Measurements from ENCODE around the gene ARSB.

The ARSB gene

GRCh38 chr5:78985116-78985724 lies at the start of gene ARSB:
ARSB (minus strand) TSS chr5:78985310; CDS start chr5:78985248, 62 bp downstream.
- peak; percentile 13 to 29 for DNase-seq (ENCODE audit: low read depth in 2 of 2)

- no peak for DNase-seq (ENCODE audit: low read depth in 2 of 2)
These were observed 47.7 kb upstream of the ARSB start for GRCh38 chr5:79032782-79033181.

GRCh38 chr5:79032031-79032695 lies 47.1 kb upstream of the ARSB start:
- DNase-seq (ENCODE audit: low read depth in 2 of 2) = no peak

DNA sequence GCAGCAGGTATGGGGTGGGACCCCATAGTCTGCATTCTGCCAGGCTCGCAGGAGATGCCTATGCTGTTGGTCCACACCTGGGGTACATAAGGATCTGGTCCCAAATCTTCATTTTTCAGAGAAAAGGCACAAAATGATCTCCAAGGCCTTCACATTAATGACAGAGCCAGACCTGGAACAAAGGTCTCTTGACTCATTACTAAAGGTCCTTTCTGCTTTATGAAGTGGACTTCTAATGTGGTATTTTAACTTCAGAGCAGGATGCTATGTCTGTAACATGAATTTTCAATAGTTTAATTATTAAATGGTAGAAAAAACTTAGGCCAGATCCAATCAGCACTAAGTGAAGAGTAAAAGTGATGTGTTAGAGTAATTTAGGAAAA lies 46.4 kb upstream of the ARSB start:
- DNase-seq (ENCODE audit: low read depth in 2 of 2) = no peak

- DNase-seq (ENCODE audit: low read depth in 2 of 2) = no peak
These were observed 45.8 kb upstream of the ARSB start for GRCh38 chr5:79030663-79031484.

- peak in 1 of 2 donors; percentile 19 for DNase-seq (ENCODE audit: low read depth in 2 of 2)
These were observed 40.0 kb upstream of the ARSB start for GRCh38 chr5:79025054-79025472.

- DNase-seq (ENCODE audit: low read depth in 2 of 2) = no peak
These were observed 38.8 kb upstream of the ARSB start for GRCh38 chr5:79023947-79024346.

DNA sequence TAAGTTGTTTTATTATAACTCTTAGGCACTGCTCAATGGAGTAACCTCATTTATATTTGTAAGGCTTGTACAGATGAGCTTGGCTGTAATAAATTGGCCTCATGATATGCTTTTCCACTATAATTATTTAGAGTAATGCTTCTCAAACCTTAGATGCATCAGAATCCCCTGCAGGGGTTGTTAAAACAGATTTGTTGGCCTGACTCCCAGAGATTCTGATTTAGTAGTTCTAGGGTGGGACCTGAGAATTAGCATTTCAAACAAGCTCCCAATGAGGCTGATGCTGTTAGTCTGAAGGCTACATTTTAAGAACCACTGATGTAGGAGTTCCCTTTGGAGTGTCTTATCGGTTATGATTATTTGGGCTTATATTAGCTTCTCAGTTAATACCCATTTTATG lies 38.2 kb upstream of the ARSB start:
- DNase-seq (ENCODE audit: low read depth in 2 of 2) = no peak

DNA sequence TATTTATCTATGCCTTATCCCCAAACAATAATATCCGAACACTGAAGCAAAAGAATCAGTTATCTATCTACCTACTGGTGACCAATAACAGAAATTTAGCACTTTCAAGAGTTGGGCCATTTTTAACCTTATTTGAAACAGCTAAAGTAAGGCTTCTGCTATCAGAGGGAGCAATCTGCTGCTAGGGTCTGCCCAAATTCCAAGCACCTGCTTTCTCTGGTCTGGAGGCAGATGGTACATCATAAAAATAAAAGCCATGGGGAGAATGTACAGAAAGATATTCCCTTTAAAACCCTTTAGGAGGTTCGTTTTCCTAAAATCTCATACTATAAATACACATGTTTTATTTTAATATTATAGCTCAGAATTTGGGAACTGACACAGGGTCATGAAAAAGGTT lies 37.7 kb upstream of the ARSB start:
- no peak for DNase-seq (ENCODE audit: low read depth in 2 of 2)

GRCh38 chr5:79021753-79022152 lies 36.6 kb upstream of the ARSB start:
- no peak for DNase-seq (ENCODE audit: low read depth in 2 of 2)

- DNase-seq (ENCODE audit: low read depth in 2 of 2) = no peak
These were observed 35.9 kb upstream of the ARSB start for GRCh38 chr5:79020861-79021561.

DNA sequence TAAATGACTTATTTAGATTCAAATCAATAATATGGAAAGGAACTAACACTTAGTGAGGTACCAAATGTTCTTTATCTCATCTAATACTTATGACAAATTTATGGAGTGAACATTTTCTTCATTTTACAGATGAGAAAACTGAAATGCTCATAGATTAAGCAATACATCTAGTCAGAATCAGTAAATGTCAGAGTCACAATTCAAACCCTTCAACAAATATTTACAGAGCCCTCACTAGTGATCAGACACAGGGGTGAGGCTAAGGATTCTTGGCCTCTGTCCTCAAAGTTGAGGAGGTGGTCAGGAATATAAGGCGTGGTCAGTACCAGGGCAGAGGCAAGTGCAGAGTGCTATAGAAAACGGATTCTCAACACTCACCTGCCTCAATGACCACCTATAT lies 29.5 kb upstream of the ARSB start:
- DNase-seq (ENCODE audit: low read depth in 2 of 2) = no peak

- no peak for DNase-seq (ENCODE audit: low read depth in 2 of 2)
These were observed 26.8 kb upstream of the ARSB start for GRCh38 chr5:79011869-79012268.

DNA sequence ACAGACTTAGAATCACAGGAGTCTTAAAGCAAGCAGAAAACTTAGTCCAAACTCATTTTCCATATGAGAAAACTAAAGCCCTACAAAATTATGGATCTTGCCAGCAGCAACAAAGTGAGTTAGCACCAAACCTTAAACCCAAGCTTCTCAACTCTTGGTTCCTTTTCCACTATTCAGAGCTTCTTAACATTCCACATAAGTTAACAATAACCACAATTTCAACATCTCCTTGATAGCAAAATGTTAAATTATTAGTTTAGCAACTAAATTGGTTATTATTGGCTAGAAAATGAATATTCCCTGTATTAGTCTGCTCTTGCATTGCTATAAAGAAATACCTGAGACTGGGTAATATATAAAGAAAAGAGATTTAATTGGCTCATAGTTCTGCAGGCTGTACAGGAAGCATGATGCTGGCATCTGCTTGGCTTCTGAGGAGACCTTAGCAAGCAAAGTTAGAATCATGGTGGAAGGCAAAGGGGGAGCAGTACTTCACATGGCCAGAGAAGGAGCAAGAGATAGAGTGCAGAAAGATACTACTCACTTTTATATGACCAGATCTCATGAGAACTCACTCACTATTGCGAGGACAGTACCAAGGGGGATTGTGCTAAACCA lies 26.2 kb upstream of the ARSB start:
- no peak for DNase-seq (ENCODE audit: low read depth in 2 of 2)

GRCh38 chr5:79008362-79008761 lies 23.3 kb upstream of the ARSB start:
- no peak for DNase-seq (ENCODE audit: low read depth in 2 of 2)

DNA sequence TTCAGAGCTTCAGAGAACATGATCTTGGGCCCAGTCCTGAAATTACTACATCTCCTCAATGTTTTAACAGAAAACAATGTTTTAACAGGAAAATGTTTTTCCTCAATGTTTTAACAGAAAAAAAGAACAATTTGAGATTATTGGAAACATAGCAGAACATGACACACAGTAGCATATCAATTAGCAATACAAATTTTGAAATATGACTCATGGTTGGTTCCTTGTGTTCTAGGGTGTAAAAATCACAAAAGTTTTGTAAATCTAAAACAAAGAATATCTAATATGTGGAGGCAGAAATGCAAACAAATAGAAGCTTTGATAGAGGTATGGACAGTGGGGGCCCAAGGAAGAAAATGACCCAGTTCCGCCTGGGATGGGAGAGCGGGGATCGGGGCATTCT lies 22.8 kb upstream of the ARSB start:
- DNase-seq (ENCODE audit: low read depth in 2 of 2) = no peak

- DNase-seq (ENCODE audit: low read depth in 2 of 2) = no peak
These were observed 21.0 kb upstream of the ARSB start for GRCh38 chr5:79005936-79006631.

DNA sequence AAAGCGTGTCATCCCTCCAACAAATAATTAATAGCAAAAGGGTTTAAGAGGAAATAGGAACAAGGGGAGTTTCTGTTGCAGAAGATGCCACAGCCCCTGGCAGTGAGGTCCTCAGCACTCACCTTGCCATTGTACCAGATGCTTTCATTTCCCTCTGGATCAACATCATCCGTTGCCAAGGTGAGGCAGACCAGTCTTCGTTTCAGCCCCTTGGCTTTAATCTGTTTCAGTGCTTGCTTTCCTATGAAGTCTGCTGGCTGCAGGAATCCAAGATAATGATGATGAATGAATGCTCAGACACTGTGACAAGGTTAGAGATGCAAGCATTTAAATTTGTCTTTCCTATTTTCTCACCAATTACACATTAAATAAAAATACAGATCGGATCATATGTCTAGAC lies 20.0 kb upstream of the ARSB start:
- DNase-seq (ENCODE audit: low read depth in 2 of 2) = no peak

- no peak for DNase-seq (ENCODE audit: low read depth in 2 of 2)
These were observed 17.3 kb upstream of the ARSB start for GRCh38 chr5:79002374-79002773.

DNA sequence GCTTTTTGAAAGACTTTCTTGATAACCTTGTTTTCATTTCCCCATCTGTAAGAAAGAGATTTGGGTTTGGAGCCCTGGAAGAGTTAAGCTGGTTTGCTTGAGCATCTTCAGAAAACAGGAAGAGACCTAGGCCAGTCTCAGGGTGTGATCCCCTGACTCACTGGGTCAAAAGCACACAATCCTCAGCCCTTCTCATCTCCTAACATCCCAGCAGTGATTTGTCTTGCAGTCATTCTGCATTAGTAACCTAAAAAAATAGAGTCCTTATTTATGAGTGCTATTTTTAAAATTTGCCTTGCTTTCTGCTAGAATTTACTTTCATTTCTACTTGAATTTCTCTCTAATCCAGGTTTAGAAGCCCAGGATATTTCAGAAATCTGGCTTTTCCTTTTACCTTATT lies 16.4 kb upstream of the ARSB start:
- DNase-seq (ENCODE audit: low read depth in 2 of 2) = no peak

DNA sequence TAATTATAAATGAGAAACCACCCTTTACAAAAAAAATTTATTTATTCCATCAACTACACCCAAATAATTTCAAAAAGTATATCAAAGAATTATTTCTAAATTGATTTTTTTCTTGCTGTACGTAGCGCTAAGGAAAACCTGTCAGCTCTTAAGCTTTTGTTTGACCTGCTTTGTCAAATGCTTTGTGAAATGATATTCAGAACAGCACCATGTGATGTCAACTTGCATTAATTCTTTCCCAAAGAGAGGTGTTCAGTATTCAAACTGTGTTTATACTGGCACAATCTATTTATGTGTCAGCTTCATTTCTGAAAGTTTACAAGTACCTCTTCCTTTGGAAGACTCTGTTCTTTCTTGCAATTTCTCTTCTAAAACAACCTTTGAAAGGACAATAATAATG lies 12.0 kb upstream of the ARSB start:
- DNase-seq (ENCODE audit: low read depth in 2 of 2) = no peak

Data from stimulated activated CD8-positive, alpha-beta memory T cell treated with anti-CD3 and anti-CD28 coated beads, Interleukin-7, amount 100 ng/mL, for 1 hour (primary cell).